HCT116 (cell line): ENCODE data around the gene NRXN2. TPM values are rescaled to one million over a fixed set of nuclear protein-coding genes. Genes with fewer than 3 reads are reported as not detected.

Source experiments
- ATAC-seq: fragments of 200-7000 bp; cut with Tn5 transposase; 2 replicates; pipeline ENCODE4 v1.9.1; 2020; ENCODE audit warnings: mild to moderate bottlenecking, moderate library complexity
- BruUV-seq: library from RNA; stranded (reverse); fragments of 400-500 nt; replicated peaks from 2 replicates; lab custom pipeline; 2021; lab: Mats Ljungman, UMichigan
- CTCF ChIA-PET: fragments of 300-600 bp; sonication (Branson Sonifier 250); formaldehyde crosslinking; loops from one replicate; lab custom pipeline; 2021; ENCODE audit warnings: antibody characterized with exemption; lab: Charles Lee
- POLR2A ChIA-PET: fragments of 300-600, 350-600 bp; sonication (Branson Sonifier 250); formaldehyde crosslinking; loops from one replicate; lab custom pipeline; 2021; ENCODE audit warnings: antibody characterized with exemption; lab: Charles Lee
- RAD21 ChIA-PET, 2 experiments: fragments of 300-600 bp; sonication (Branson Sonifier 250); formaldehyde crosslinking; loops; one replicate each; lab custom pipeline; 2023; ENCODE audit warnings: low total read pairs in 2 of 2; ENCODE audit not compliant: uncharacterized antibody in 2 of 2, unreplicated experiment in 2 of 2, low non-redundant PET in 1 of 2; lab: Charles Lee
- DNase-seq: peaks from one replicate; pipeline ENCODE4 v3.0.0-alpha.2; 2010; ENCODE audit warnings: low read depth, low spot score
- H2AFZ ChIP-seq: fragments of 200-600 bp; shearing (Covaris generic), sonication (generic); 2 replicates; pipeline ENCODE4 v1.6.1; 2017; ENCODE audit warnings: low read depth, mixed run types, mixed read lengths, antibody characterized with exemption, low read length; ENCODE audit not compliant: poor library complexity, severe bottlenecking
- H3K27ac ChIP-seq: 2 replicates; pipeline ENCODE4 v1.5.1; 2012; ENCODE audit warnings: low read depth, low read length
- H3K27me3 ChIP-seq: fragments of 200-600 bp; sonication (generic); 2 replicates; pipeline ENCODE4 v1.6.1; 2016; ENCODE audit warnings: mixed run types, low read length, mixed read lengths; ENCODE audit not compliant: insufficient read depth
- H3K36me3 ChIP-seq, 2 experiments: fragments of 200-500 bp in 1 of 2; fragments of 200-600 bp in 1 of 2; sonication (Bioruptor generic) in 1 of 2; sonication (generic) in 1 of 2; 2 replicates each; pipeline versions ENCODE4 v1.5.1 to v1.6.1; 2014 to 2016; ENCODE audit warnings: low read length in 2 of 2, inconsistent platforms in 1 of 2, mixed read lengths in 1 of 2, mixed run types in 1 of 2; ENCODE audit not compliant: insufficient read depth in 2 of 2, control insufficient read depth in 1 of 2
- H3K4me1 ChIP-seq, 2 experiments: fragments of 200-600 bp in 1 of 2; sonication (generic) in 1 of 2; 2 replicates each; pipeline versions ENCODE4 v1.5.1 to v1.6.1; 2012 to 2017; ENCODE audit warnings: low read length in 2 of 2, inconsistent platforms in 1 of 2, mild to moderate bottlenecking in 1 of 2, mixed read lengths in 1 of 2, mixed run types in 1 of 2, moderate library complexity in 1 of 2; ENCODE audit not compliant: insufficient read depth in 2 of 2, control insufficient read depth in 1 of 2
- H3K4me2 ChIP-seq: fragments of 200-600 bp; sonication (generic); 2 replicates; pipeline ENCODE4 v1.6.1; 2017; ENCODE audit warnings: mixed run types, low read length, mixed read lengths
- H3K4me3 ChIP-seq, 2 experiments: fragments of 200-600 bp in 1 of 2; sonication (generic) in 1 of 2; replicated peaks in 1 of 2; 2 replicates each; pipeline ENCODE4 v1.5.1; 2011 to 2016; ENCODE audit warnings: low read length in 2 of 2, control low read depth in 1 of 2, low read depth in 1 of 2, mild to moderate bottlenecking in 1 of 2, mixed read lengths in 1 of 2, mixed run types in 1 of 2
- H3K79me2 ChIP-seq: fragments of 200-600 bp; sonication (generic); 2 replicates; pipeline ENCODE4 v1.6.1; 2017; ENCODE audit warnings: mild to moderate bottlenecking, mixed run types, low read length, moderate library complexity, mixed read lengths; ENCODE audit not compliant: insufficient read depth
- H3K9ac ChIP-seq: fragments of 200-600 bp; sonication (generic); 2 replicates; pipeline ENCODE4 v1.6.1; 2016; ENCODE audit warnings: low read length, mixed read lengths
- H3K9me2 ChIP-seq: fragments of 200-600 bp; sonication (generic), shearing (Covaris generic); 2 replicates; pipeline ENCODE4 v1.6.1; 2017; ENCODE audit warnings: mixed run types, mild to moderate bottlenecking, moderate library complexity; ENCODE audit not compliant: insufficient read depth
- H3K9me3 ChIP-seq, 2 experiments: fragments of 200-500 bp in 1 of 2; fragments of 200-600 bp in 1 of 2; sonication (Bioruptor generic) in 1 of 2; sonication (generic) in 1 of 2; 2 replicates each; pipeline ENCODE4 v1.6.1; 2014 to 2017; ENCODE audit warnings: low read length in 2 of 2, mixed read lengths in 2 of 2, inconsistent platforms in 1 of 2, low read depth in 1 of 2, mild to moderate bottlenecking in 1 of 2, mixed run types in 1 of 2, moderate library complexity in 1 of 2; ENCODE audit not compliant: control insufficient read depth in 1 of 2, insufficient read depth in 1 of 2
- H4K20me1 ChIP-seq: fragments of 200-600 bp; sonication (generic), shearing (Covaris generic); 2 replicates; pipeline ENCODE4 v1.6.1; 2017; ENCODE audit warnings: mixed run types, mild to moderate bottlenecking, moderate library complexity; ENCODE audit not compliant: insufficient read depth
- ATF3 ChIP-seq: IDR thresholded peaks from 2 replicates; pipeline ENCODE4 v1.6.1; 2012
- CBX3 ChIP-seq: IDR thresholded peaks from 2 replicates; pipeline ENCODE4 v1.6.1; 2012; ENCODE audit warnings: low read depth
- CEBPB ChIP-seq: IDR thresholded peaks from 2 replicates; pipeline ENCODE4 v1.6.1; 2012; ENCODE audit warnings: low read depth
- ELF1 ChIP-seq: IDR thresholded peaks from 2 replicates; pipeline ENCODE4 v1.6.1; 2012; ENCODE audit warnings: low read depth, borderline replicate concordance
- EZH2phosphoT487 ChIP-seq: fragments of 200-600 bp; IDR thresholded peaks from 2 replicates; pipeline ENCODE4 v1.6.1; 2018; ENCODE audit warnings: antibody characterized with exemption, borderline replicate concordance
- FOSL1 ChIP-seq: IDR thresholded peaks from 2 replicates; pipeline ENCODE4 v1.6.1; 2012; ENCODE audit warnings: low read depth
- JUND ChIP-seq: IDR thresholded peaks from 2 replicates; pipeline ENCODE4 v1.6.1; 2012
- MAX ChIP-seq: IDR thresholded peaks from 2 replicates; pipeline ENCODE4 v1.6.1; 2012
- POLR2A ChIP-seq: IDR thresholded peaks from 2 replicates; pipeline ENCODE4 v1.7.0; 2011; ENCODE audit warnings: borderline replicate concordance; ENCODE audit not compliant: insufficient read depth, insufficient read length; ENCODE audit errors: extremely low read depth
- POLR2AphosphoS5 ChIP-seq: IDR thresholded peaks from 2 replicates; pipeline ENCODE4 v1.6.1; 2011; ENCODE audit warnings: mild to moderate bottlenecking, low read depth, low read length, moderate library complexity
- RAD21 ChIP-seq: IDR thresholded peaks from 2 replicates; pipeline ENCODE4 v1.6.1; 2012; ENCODE audit warnings: low read depth, mild to moderate bottlenecking
- SP1 ChIP-seq: IDR thresholded peaks from 2 replicates; pipeline ENCODE4 v1.6.1; 2012; ENCODE audit warnings: low read depth
- TCF7L2 ChIP-seq: IDR thresholded peaks from 2 replicates; pipeline ENCODE4 v1.7.0; 2011; ENCODE audit warnings: borderline replicate concordance, inconsistent platforms; ENCODE audit not compliant: insufficient read depth, insufficient read length; ENCODE audit errors: extremely low read depth
- ZFX ChIP-seq: fragments of 450-650 bp; IDR thresholded peaks from 2 replicates; pipeline ENCODE4 v1.6.1; 2017
- intact Hi-C: fragments of 100-400 bp; cut with micrococcal nuclease; formaldehyde crosslinking; loops from 2 replicates; pipeline ENCODE4 v1.10.0; 2022
- total RNA-seq: library from RNA; stranded (reverse); gene quantifications from one replicate; pipeline ENCODE4 v1.2.1, GENCODE V29; 2021; ENCODE audit not compliant: unreplicated experiment
- TF ChIP-seq, protein P1 (sequence below): IDR thresholded peaks from 2 replicates; pipeline ENCODE4 v1.6.1; 2011; ENCODE audit warnings: mild to moderate bottlenecking, low read length, moderate library complexity; ENCODE audit not compliant: insufficient replicate concordance; ENCODE audit errors: extremely low read depth
- TF ChIP-seq, protein P2 (sequence below), 3 experiments: fragments of 200-600 bp in 1 of 3; sonication (generic) in 1 of 3; IDR thresholded peaks in 2 of 3; conservative IDR thresholded peaks in 1 of 3; 2 replicates each; pipeline ENCODE4 v1.5.1; 2012 to 2017; ENCODE audit warnings: low read depth in 2 of 3, low read length in 2 of 3, antibody characterized with exemption in 1 of 3, borderline replicate concordance in 1 of 3, control low read depth in 1 of 3, mild to moderate bottlenecking in 1 of 3, mixed read lengths in 1 of 3, mixed run types in 1 of 3, moderate library complexity in 1 of 3; ENCODE audit not compliant: insufficient read depth in 1 of 3

The NRXN2 gene
- total RNA-seq, 1 experiment from 2014 or later = 1.5 TPM

DNA sequence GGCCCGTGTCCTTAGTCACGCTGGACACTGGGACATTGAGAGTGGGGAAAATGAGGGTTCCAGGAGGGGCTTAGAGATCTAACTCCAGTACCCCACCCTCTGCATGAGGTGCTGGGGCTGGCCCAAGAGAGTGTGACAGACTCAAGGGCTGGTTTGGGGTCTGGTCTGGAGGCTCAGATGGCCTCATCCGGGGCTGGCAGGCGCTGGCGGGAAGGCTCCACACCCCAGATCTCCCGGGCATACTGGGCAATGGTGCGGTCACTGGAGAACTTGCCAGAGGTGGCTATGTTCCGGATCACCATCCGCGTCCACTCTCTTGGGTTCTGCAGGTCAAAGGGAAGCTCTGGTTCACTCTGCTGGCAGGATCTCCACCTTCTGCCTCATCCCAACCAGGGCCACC, 23.5 kb upstream of the NRXN2 start:
- no peak overlapping the region for H3K4me3 ChIP-seq
- no peak for DNase-seq
- no peak overlapping the region for H3K4me2 ChIP-seq
- H2AFZ ChIP-seq = no peak overlapping the region
- no peaks in the 10 kb centered on the region for H3K36me3 ChIP-seq
- H3K27me3 ChIP-seq = no peaks in the 10 kb centered on the region
- no peak for TF ChIP-seq POLR2A
- no peak for TF ChIP-seq ATF3
- no peak for TF ChIP-seq JUND
- no peak for TF ChIP-seq FOSL1
- TF ChIP-seq POLR2AphosphoS5 = no peak
- H3K27ac ChIP-seq = no peak overlapping the region
- ChIA-PET CTCF (no interaction called here), RAD21 (no interaction called here), POLR2A (no interaction called here)
- no peak overlapping the region for H3K9ac ChIP-seq
- ATAC-seq = no peak
- no TSS peak for BruUV-seq
- intact Hi-C loops = no loop called here
- H3K4me1 ChIP-seq = peaks cover 7 to 26% of the 10 kb centered on the region in 2 experiments; a peak in 3 of 4 replicates
- no peaks in the 10 kb centered on the region for H3K9me3 ChIP-seq
- H4K20me1 ChIP-seq = no peaks in the 10 kb centered on the region
- H3K79me2 ChIP-seq = no peaks in the 10 kb centered on the region
- no peaks in the 10 kb centered on the region for H3K9me2 ChIP-seq

DNA sequence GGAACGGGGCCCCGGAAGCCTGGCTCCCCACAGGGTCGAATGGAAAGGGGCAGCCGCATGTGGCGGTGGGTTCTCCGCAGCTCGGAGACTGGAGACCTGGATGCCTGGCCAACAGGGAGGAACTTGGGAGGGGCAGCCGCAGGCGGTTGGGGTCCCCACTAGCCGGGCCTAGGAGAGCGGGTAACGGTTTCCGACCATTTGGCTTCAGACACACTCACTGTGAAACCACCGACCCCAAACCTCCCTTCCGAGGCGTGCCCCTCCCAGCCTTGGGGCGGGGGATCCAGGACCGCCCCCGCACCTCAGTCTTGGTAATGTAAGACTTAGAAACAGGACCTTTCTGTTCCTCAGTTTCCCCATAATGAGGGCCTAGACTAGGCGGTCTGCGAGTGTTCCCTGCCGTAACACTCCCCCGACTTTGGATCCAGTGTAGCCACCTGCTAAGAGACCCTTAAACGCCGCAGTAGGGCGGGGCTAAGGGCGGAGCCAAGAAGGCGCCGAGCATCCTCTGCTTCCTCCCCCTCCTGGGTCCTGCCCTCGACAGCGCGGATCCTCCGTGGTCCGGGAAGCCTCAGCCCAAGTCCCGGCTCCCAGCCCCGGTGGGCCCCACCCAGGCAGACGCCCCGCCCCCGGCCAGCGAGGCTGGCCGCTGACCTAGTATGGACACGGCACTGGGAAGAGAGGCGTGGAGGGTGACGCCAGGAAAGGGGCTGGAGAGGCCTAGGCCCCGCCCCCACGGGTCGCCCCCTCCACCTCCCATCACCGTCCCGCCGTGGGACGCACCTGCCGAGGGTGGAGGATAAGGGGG, 22.7 kb upstream of the NRXN2 start:
- H3K27ac ChIP-seq = no peak overlapping the region
- TF ChIP-seq, protein P1, sequence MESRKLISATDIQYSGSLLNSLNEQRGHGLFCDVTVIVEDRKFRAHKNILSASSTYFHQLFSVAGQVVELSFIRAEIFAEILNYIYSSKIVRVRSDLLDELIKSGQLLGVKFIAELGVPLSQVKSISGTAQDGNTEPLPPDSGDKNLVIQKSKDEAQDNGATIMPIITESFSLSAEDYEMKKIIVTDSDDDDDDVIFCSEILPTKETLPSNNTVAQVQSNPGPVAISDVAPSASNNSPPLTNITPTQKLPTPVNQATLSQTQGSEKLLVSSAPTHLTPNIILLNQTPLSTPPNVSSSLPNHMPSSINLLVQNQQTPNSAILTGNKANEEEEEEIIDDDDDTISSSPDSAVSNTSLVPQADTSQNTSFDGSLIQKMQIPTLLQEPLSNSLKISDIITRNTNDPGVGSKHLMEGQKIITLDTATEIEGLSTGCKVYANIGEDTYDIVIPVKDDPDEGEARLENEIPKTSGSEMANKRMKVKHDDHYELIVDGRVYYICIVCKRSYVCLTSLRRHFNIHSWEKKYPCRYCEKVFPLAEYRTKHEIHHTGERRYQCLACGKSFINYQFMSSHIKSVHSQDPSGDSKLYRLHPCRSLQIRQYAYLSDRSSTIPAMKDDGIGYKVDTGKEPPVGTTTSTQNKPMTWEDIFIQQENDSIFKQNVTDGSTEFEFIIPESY = no peak
- TF ChIP-seq RAD21 = no peak
- no peak for TF ChIP-seq CBX3
- TF ChIP-seq, protein P2, sequence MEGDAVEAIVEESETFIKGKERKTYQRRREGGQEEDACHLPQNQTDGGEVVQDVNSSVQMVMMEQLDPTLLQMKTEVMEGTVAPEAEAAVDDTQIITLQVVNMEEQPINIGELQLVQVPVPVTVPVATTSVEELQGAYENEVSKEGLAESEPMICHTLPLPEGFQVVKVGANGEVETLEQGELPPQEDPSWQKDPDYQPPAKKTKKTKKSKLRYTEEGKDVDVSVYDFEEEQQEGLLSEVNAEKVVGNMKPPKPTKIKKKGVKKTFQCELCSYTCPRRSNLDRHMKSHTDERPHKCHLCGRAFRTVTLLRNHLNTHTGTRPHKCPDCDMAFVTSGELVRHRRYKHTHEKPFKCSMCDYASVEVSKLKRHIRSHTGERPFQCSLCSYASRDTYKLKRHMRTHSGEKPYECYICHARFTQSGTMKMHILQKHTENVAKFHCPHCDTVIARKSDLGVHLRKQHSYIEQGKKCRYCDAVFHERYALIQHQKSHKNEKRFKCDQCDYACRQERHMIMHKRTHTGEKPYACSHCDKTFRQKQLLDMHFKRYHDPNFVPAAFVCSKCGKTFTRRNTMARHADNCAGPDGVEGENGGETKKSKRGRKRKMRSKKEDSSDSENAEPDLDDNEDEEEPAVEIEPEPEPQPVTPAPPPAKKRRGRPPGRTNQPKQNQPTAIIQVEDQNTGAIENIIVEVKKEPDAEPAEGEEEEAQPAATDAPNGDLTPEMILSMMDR (IDR thresholded peaks at IDR 0.05 in 2 of 3, conservative IDR thresholded peaks at IDR 0.05 in 1 of 3; ENCODE audit: borderline replicate concordance in 1 of 3, insufficient read depth in 1 of 3, low read depth in 2 of 3, low read length in 2 of 3) = no peak
- no peak for TF ChIP-seq TCF7L2
- TF ChIP-seq ZFX = no peak
- TF ChIP-seq EZH2phosphoT487 = no peak
- no peak for TF ChIP-seq MAX
- no peak for TF ChIP-seq CEBPB
- TF ChIP-seq ELF1 = no peak
- TF ChIP-seq ATF3 = no peak
- no peak for TF ChIP-seq SP1

More for the DNA sequence above, 22.7 kb upstream of the NRXN2 start:
- Histone ChIP-seq H3K4me3 (no peak overlapping the region), H4K20me1 (no peaks in the 10 kb centered on the region), H3K9me2 (no peaks in the 10 kb centered on the region), H2AFZ (no peak overlapping the region), H3K79me2 (no peaks in the 10 kb centered on the region), H3K4me1 (peaks cover 7 to 26% of the 10 kb centered on the region in 2 experiments; a peak in 3 of 4 replicates), H3K4me2 (no peak overlapping the region), H3K9ac (no peak overlapping the region), H3K9me3 (no peaks in the 10 kb centered on the region), H3K27me3 (no peaks in the 10 kb centered on the region), H3K36me3 (no peaks in the 10 kb centered on the region)
- ChIA-PET RAD21 (no interaction called here), POLR2A (no interaction called here), CTCF (no interaction called here)
- DNase-seq = no peak
- BruUV-seq = no TSS peak
- intact Hi-C loops = no loop called here
- no peak for ATAC-seq
